DND-41 (cell line): ENCODE measurements around the gene LEMD1.

ENCODE experiments used
- ATAC-seq: fragments of 200-7000 bp; cut with Tn5 transposase; 3 replicates; pipeline ENCODE4 v1.9.1; 2021; ENCODE audit warnings: low read depth; ENCODE audit not compliant: insufficient read depth
- DNase-seq: peaks from one replicate; pipeline ENCODE4 v3.0.0-alpha.2; 2020
- H2AFZ ChIP-seq: 2 replicates; pipeline ENCODE4 v1.6.0; 2012; ENCODE audit warnings: low read depth, low read length
- H3K27ac ChIP-seq: 2 replicates; pipeline ENCODE4 v1.5.1; 2012; ENCODE audit warnings: low read length, inconsistent platforms
- H3K27me3 ChIP-seq: fragments of 200-600 bp; sonication (generic); 2 replicates; pipeline ENCODE4 v1.6.0; 2012; ENCODE audit warnings: low read length, mild to moderate bottlenecking, inconsistent platforms; ENCODE audit not compliant: insufficient read depth, poor library complexity
- H3K36me3 ChIP-seq: 2 replicates; pipeline ENCODE4 v1.5.1; 2012; ENCODE audit warnings: low read length, inconsistent platforms; ENCODE audit not compliant: insufficient read depth
- H3K4me1 ChIP-seq: 2 replicates; pipeline ENCODE4 v1.5.1; 2012; ENCODE audit warnings: mild to moderate bottlenecking, low read length; ENCODE audit not compliant: insufficient read depth
- H3K4me2 ChIP-seq: 2 replicates; pipeline ENCODE4 v1.6.0; 2012; ENCODE audit warnings: mild to moderate bottlenecking, moderate library complexity, low read length, inconsistent platforms; ENCODE audit not compliant: insufficient read depth
- H3K4me3 ChIP-seq, 2 experiments: fragments of 200-600 bp in 1 of 2; shearing (Covaris generic) in 1 of 2; 2 replicates each; pipeline ENCODE4 v1.5.1; 2012 to 2016; ENCODE audit warnings: inconsistent platforms in 2 of 2, low read length in 2 of 2, mild to moderate bottlenecking in 2 of 2, low read depth in 1 of 2, moderate library complexity in 1 of 2
- H3K79me2 ChIP-seq: 2 replicates; pipeline ENCODE4 v1.6.0; 2012; ENCODE audit warnings: low read length, inconsistent platforms; ENCODE audit not compliant: insufficient read depth
- H3K9ac ChIP-seq: 2 replicates; pipeline ENCODE4 v1.6.0; 2012; ENCODE audit warnings: low read depth, mild to moderate bottlenecking, inconsistent platforms, low read length, moderate library complexity
- H3K9me3 ChIP-seq: 2 replicates; pipeline ENCODE4 v1.5.1; 2012; ENCODE audit warnings: low read length, moderate library complexity, mild to moderate bottlenecking, inconsistent platforms; ENCODE audit not compliant: insufficient read depth, severe bottlenecking
- H4K20me1 ChIP-seq: 2 replicates; pipeline ENCODE4 v1.6.0; 2012; ENCODE audit warnings: low read length; ENCODE audit not compliant: insufficient read depth
- CTCF ChIP-seq: IDR thresholded peaks from 2 replicates; pipeline ENCODE4 v1.5.1; 2012; ENCODE audit warnings: borderline replicate concordance, low read length, moderate library complexity, mild to moderate bottlenecking; ENCODE audit not compliant: poor library complexity, severe bottlenecking; ENCODE audit errors: extremely low read depth
- EZH2 ChIP-seq: IDR thresholded peaks from 3 replicates; pipeline ENCODE4 v1.6.1; 2012; ENCODE audit warnings: borderline replicate concordance, low read depth, mild to moderate bottlenecking, moderate library complexity, low read length, inconsistent platforms; ENCODE audit not compliant: severe bottlenecking

The LEMD1 gene

GRCh38 chr1:205354259-205355074 is 67.4 kb downstream of the LEMD1 start:
- H3K4me1 ChIP-seq: no peaks in the 10 kb centered on the region
- ATAC-seq (peak; percentile 70; the same call in 2 of the 3 replicates), DNase-seq (peak; percentile 58)
- H3K4me3 ChIP-seq: no peak overlapping the region
- no peaks in the 10 kb centered on the region for H3K79me2 ChIP-seq
- H3K9ac ChIP-seq: no peak overlapping the region
- 0 out of 2 replicates have a peak, but pooled peaks cover 3% of the 10 kb centered on the region for H4K20me1 ChIP-seq
- peaks cover 20% of the 10 kb centered on the region for H3K27me3 ChIP-seq
- H2AFZ ChIP-seq: no peak overlapping the region
- no peak overlapping the region for H3K27ac ChIP-seq
- no peak overlapping the region for H3K4me2 ChIP-seq
- H3K36me3 ChIP-seq: no peaks in the 10 kb centered on the region
- peak; percentile 86 for TF ChIP-seq CTCF
- no peak for TF ChIP-seq EZH2
- no peaks in the 10 kb centered on the region for H3K9me3 ChIP-seq

- Histone ChIP-seq H3K4me2 (no peak overlapping the region), H3K4me3 (no peak overlapping the region), H4K20me1 (0 out of 2 replicates have a peak, but pooled peaks cover 6% of the 10 kb centered on the region), H3K36me3 (no peaks in the 10 kb centered on the region), H3K4me1 (no peaks in the 10 kb centered on the region), H3K79me2 (no peaks in the 10 kb centered on the region), H2AFZ (no peak overlapping the region), H3K27me3 (peaks cover 25% of the 10 kb centered on the region), H3K27ac (no peak overlapping the region), H3K9me3 (no peaks in the 10 kb centered on the region), H3K9ac (no peak overlapping the region)
- DNase-seq (no peak), ATAC-seq (no peak)
- no peak for TF ChIP-seq EZH2
- no peak for TF ChIP-seq CTCF
Measured at GRCh38 chr1:205353612-205354011, 68.2 kb downstream of the LEMD1 start.

GRCh38 chr1:205353191-205353590 is 68.7 kb downstream of the LEMD1 start:
- no peaks in the 10 kb centered on the region for H3K4me1 ChIP-seq

More at GRCh38 chr1:205353191-205353590, 68.7 kb downstream of the LEMD1 start:
- Histone ChIP-seq H3K9ac (no peak overlapping the region), H3K36me3 (no peaks in the 10 kb centered on the region), H3K79me2 (no peaks in the 10 kb centered on the region), H3K27me3 (peaks cover 27% of the 10 kb centered on the region), H4K20me1 (0 out of 2 replicates have a peak, but pooled peaks cover 10% of the 10 kb centered on the region), H3K4me2 (no peak overlapping the region), H3K9me3 (no peaks in the 10 kb centered on the region), H3K4me3 (no peak overlapping the region), H3K27ac (no peak overlapping the region), H2AFZ (no peak overlapping the region)
- ATAC-seq (no peak), DNase-seq (no peak)
- TF ChIP-seq CTCF (no peak), EZH2 (no peak)
